Measurements from ENCODE around the gene RHBDL3. TPM values are rescaled to one million over a fixed set of nuclear protein-coding genes. Genes with fewer than 3 reads are reported as not detected.

Gene RHBDL3
- 1 to 10 TPM in 1 of 6 donors, under 1 TPM in 1, not detected in 4; 0.47 to 1.2 TPM for total RNA-seq

- no peak for TF ChIP-seq CTCF (IDR thresholded peaks at IDR 0.05)
- no peak for TF ChIP-seq POLR2A (IDR thresholded peaks at IDR 0.05)
- no peak for TF ChIP-seq EP300 (IDR thresholded peaks at IDR 0.05)
- no peak for TF ChIP-seq POLR2AphosphoS5 (IDR thresholded peaks at IDR 0.05)
- ATAC-seq (ENCODE audit: low FRiP score in 2 of 2) (peak in 1 of 2 donors; percentile 67), DNase-seq (peak in 1 of 2 donors; percentile 90)
- 13 to 39% methylated on average over 6 to 18 of the region's 68 CpGs for WGBS, 2 donors
- Histone ChIP-seq H3K4me1 (peaks cover 21 to 37% (median 24%) of the 10 kb centered on the region in 4 donors), H3K36me3 (no peaks in the 10 kb centered on the region), H3K27ac (no peak within 1 kb of the TSS), H3K4me3 (peak within 1 kb of the TSS; percentile 15 to 79 (median 64)), H3K9me3 (no peaks in the 10 kb centered on the region), H3K27me3 (peaks cover 0 to 35% (median 16%) of the 10 kb centered on the region in 4 donors)
Observed at GRCh38 chr17:32265192-32265923, at the start of gene RHBDL3. Gene RHBDL3, plus strand, starts transcription at chr17:32265832. Its CDS starts 358 bp downstream, at chr17:32266190.

- ATAC-seq (ENCODE audit: low FRiP score in 2 of 2) = no peak
- H3K9me3 ChIP-seq = no peaks in the 10 kb centered on the region
- TF ChIP-seq POLR2AphosphoS5 (IDR thresholded peaks at IDR 0.05) (no peak), CTCF (IDR thresholded peaks at IDR 0.05) (no peak), EP300 (IDR thresholded peaks at IDR 0.05) (no peak), POLR2A (IDR thresholded peaks at IDR 0.05) (no peak)
Observed at GRCh38 chr17:32222621-32223020, 43.0 kb upstream of the RHBDL3 start.

GRCh38 chr17:32223703-32224102, 41.9 kb upstream of the RHBDL3 start:
- WGBS, 2 donors = 88 to 89% methylated on average over 3 of the region's 3 CpGs
- H3K27me3 ChIP-seq = no peaks in the 10 kb centered on the region
- H3K27ac ChIP-seq = no peak overlapping the region
- H3K4me3 ChIP-seq = no peak overlapping the region
- TF ChIP-seq CTCF (IDR thresholded peaks at IDR 0.05) (no peak), EP300 (IDR thresholded peaks at IDR 0.05) (no peak)
- DNase-seq (no peak), ATAC-seq (ENCODE audit: low FRiP score in 2 of 2) (no peak)
- peaks cover 3 to 55% (median 12%) of the 10 kb centered on the region in 4 donors for H3K36me3 ChIP-seq
- no peaks in the 10 kb centered on the region for H3K4me1 ChIP-seq
- no peaks in the 10 kb centered on the region for H3K9me3 ChIP-seq

More at GRCh38 chr17:32222621-32223020, 43.0 kb upstream of the RHBDL3 start:
- no peaks in the 10 kb centered on the region for H3K4me1 ChIP-seq
- H3K4me3 ChIP-seq = no peak overlapping the region
- WGBS, 2 donors = 76 to 80% methylated on average over 3 of the region's 3 CpGs
- DNase-seq = no peak
- peaks cover 3 to 65% (median 15%) of the 10 kb centered on the region in 4 donors for H3K36me3 ChIP-seq
- no peak overlapping the region for H3K27ac ChIP-seq
- no peaks in the 10 kb centered on the region for H3K27me3 ChIP-seq

- Histone ChIP-seq H3K27me3 (no peaks in the 10 kb centered on the region), H3K36me3 (peaks cover 0 to 36% (median 12%) of the 10 kb centered on the region in 4 donors), H3K4me3 (no peak overlapping the region), H3K9me3 (no peaks in the 10 kb centered on the region), H3K27ac (no peak overlapping the region), H3K4me1 (no peaks in the 10 kb centered on the region)
- TF ChIP-seq CTCF (IDR thresholded peaks at IDR 0.05) = no peak
- ATAC-seq (ENCODE audit: low FRiP score in 2 of 2) (no peak), DNase-seq (no peak)
- WGBS, 2 donors = 78 to 86% methylated on average over 3 of the region's 3 CpGs
Observed at GRCh38 chr17:32226886-32227285, 38.7 kb upstream of the RHBDL3 start.

GRCh38 chr17:32227910-32228309, 37.7 kb upstream of the RHBDL3 start:
- no peak for DNase-seq
- 76 to 81% methylated on average over 9 of the region's 9 CpGs for WGBS, 2 donors

More at GRCh38 chr17:32227910-32228309, 37.7 kb upstream of the RHBDL3 start:
- Histone ChIP-seq H3K4me1 (no peaks in the 10 kb centered on the region), H3K4me3 (no peak overlapping the region), H3K27me3 (no peaks in the 10 kb centered on the region), H3K36me3 (peaks cover 0 to 35% (median 12%) of the 10 kb centered on the region in 4 donors), H3K27ac (no peak overlapping the region), H3K9me3 (no peaks in the 10 kb centered on the region)
- no peak for TF ChIP-seq EP300 (IDR thresholded peaks at IDR 0.05)
- no peak for TF ChIP-seq POLR2AphosphoS5 (IDR thresholded peaks at IDR 0.05)
- TF ChIP-seq POLR2A (IDR thresholded peaks at IDR 0.05) = no peak
- TF ChIP-seq CTCF (IDR thresholded peaks at IDR 0.05) = no peak
- ATAC-seq (ENCODE audit: low FRiP score in 2 of 2) = no peak
